RWPE2 (cell line): ENCODE measurements around the gene SCUBE2.

ENCODE experiments used
- ATAC-seq: fragments of 200-7000 bp; cut with Tn5 transposase; 3 replicates; pipeline ENCODE4 v1.9.1; 2021; ENCODE audit warnings: low read depth
- DNase-seq: peaks from one replicate; pipeline ENCODE4 v3.0.0-alpha.2; 2020; ENCODE audit warnings: low spot score
- H3K27ac ChIP-seq: fragments of 450-650 bp; 2 replicates; pipeline ENCODE4 v1.5.1; 2017; ENCODE audit warnings: mild to moderate bottlenecking; ENCODE audit not compliant: poor library complexity, severe bottlenecking
- H3K27me3 ChIP-seq: fragments of 250-450 bp; sonication (Bioruptor Pico); 2 replicates; pipeline ENCODE4 v1.5.1; 2021; ENCODE audit warnings: mild to moderate bottlenecking, moderate library complexity; ENCODE audit not compliant: insufficient read depth, poor library complexity, severe bottlenecking
- H3K36me3 ChIP-seq: fragments of 250-450 bp; sonication (Bioruptor Pico); 2 replicates; pipeline ENCODE4 v1.5.1; 2020; ENCODE audit warnings: low read depth, mild to moderate bottlenecking, moderate library complexity
- H3K4me1 ChIP-seq: fragments of 250-450 bp; sonication (Bioruptor Pico); 2 replicates; pipeline ENCODE4 v1.5.1; 2021; ENCODE audit warnings: mild to moderate bottlenecking, moderate library complexity; ENCODE audit not compliant: insufficient read depth, poor library complexity, severe bottlenecking
- H3K4me3 ChIP-seq: fragments of 250-450 bp; sonication (Bioruptor Pico); 2 replicates; pipeline ENCODE4 v1.5.1; 2021; ENCODE audit warnings: mild to moderate bottlenecking, moderate library complexity; ENCODE audit not compliant: severe bottlenecking
- H3K9me3 ChIP-seq: fragments of 250-450 bp; sonication (Bioruptor Pico); 2 replicates; pipeline ENCODE4 v1.5.1; 2021; ENCODE audit warnings: mild to moderate bottlenecking, moderate library complexity; ENCODE audit not compliant: severe bottlenecking
- TF ChIP-seq, protein P1 (sequence below): fragments of 450-650 bp; IDR thresholded peaks from one replicate; pipeline ENCODE4 v1.5.1; 2017; ENCODE audit warnings: mild to moderate bottlenecking, moderate library complexity; ENCODE audit not compliant: poor library complexity, severe bottlenecking

Gene SCUBE2

DNA sequence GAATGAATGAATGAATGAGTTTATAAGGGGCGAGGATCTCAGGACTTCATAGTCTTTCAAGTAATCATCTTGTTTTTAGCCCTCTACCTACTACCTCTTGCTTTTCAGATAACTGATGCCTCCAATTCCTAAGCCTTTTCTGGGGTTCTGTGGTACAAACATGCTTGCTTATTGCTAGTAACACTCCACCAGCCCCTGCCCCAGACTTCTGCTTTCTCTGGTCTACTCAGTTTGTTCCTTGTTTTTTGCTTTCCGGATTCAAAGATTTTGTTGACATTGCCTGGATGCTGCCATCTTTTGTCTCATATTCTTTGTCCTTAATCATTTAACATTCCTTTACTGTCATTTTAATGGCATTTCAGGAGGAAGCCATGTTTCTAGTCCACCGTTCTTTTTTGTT is 118.3 kb downstream of the SCUBE2 start:
- DNase-seq (no peak), ATAC-seq (no peak)
- TF ChIP-seq, protein P1, sequence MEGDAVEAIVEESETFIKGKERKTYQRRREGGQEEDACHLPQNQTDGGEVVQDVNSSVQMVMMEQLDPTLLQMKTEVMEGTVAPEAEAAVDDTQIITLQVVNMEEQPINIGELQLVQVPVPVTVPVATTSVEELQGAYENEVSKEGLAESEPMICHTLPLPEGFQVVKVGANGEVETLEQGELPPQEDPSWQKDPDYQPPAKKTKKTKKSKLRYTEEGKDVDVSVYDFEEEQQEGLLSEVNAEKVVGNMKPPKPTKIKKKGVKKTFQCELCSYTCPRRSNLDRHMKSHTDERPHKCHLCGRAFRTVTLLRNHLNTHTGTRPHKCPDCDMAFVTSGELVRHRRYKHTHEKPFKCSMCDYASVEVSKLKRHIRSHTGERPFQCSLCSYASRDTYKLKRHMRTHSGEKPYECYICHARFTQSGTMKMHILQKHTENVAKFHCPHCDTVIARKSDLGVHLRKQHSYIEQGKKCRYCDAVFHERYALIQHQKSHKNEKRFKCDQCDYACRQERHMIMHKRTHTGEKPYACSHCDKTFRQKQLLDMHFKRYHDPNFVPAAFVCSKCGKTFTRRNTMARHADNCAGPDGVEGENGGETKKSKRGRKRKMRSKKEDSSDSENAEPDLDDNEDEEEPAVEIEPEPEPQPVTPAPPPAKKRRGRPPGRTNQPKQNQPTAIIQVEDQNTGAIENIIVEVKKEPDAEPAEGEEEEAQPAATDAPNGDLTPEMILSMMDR: no peak
- Histone ChIP-seq H3K4me3 (no peak overlapping the region), H3K9me3 (no peaks in the 10 kb centered on the region), H3K36me3 (peaks cover 9% of the 10 kb centered on the region), H3K27me3 (no peaks in the 10 kb centered on the region), H3K4me1 (no peaks in the 10 kb centered on the region), H3K27ac (no peak overlapping the region)

DNA sequence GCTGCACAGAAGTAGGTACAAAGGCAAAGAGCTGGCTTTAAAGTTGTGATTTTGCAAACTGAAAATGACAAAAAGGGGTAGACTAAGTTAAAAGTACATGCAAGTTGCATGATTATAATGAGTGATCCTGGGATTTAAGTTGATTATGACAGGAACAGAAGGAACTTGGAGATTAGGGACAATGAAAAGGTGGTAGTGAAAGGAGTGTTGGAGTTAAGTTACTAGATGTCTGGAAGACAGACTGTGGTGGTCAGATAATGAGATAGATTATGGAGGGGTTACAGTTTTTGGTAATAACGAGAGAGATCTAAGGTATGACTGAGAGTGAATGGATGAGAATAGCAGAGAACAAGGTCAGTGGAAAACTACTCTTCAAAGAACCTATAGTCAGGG is 119.5 kb downstream of the SCUBE2 start:
- Histone ChIP-seq H3K36me3 (peaks cover 9% of the 10 kb centered on the region), H3K9me3 (no peaks in the 10 kb centered on the region), H3K27ac (no peak overlapping the region), H3K4me1 (no peaks in the 10 kb centered on the region), H3K27me3 (no peaks in the 10 kb centered on the region), H3K4me3 (no peak overlapping the region)
- TF ChIP-seq, protein P1: no peak
- DNase-seq (no peak), ATAC-seq (no peak)

DNA sequence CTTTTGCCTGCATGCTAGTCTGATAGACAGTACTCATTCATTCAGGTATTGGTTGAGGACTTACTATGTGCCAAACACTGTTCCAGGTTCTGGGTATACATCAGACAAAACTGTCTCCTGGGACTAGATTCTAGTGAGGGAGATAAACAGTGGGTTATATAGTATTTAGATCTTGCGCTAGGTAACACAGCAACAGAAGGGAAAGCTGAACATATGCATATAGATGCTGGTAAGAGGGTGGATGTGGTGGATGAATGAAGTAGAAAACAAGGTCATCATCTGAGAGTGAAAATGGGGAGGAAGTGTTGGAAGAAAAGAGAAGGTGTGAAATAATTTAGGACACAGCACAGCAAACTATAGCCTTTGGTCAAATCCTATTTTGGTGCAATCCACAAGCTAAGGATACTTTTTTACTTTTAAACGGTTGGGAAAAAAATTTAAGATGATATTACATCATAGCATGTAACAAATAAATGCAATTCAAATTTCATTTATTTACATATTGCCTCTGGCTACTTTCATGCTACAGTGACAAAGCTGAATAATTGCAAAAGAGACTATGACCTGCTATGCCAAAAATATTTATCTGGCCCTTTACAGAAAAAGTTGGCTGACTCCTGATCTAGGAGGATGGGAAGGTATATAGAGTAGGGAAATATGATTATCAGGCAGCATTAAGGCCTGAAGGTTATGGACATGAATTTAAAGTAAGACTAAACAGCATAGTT is 120.0 kb downstream of the SCUBE2 start:
- no peak for DNase-seq
- no peaks in the 10 kb centered on the region for H3K27me3 ChIP-seq
- ATAC-seq: no peak
- H3K4me3 ChIP-seq: no peak overlapping the region
- no peaks in the 10 kb centered on the region for H3K4me1 ChIP-seq
- H3K27ac ChIP-seq: no peak overlapping the region
- no peaks in the 10 kb centered on the region for H3K9me3 ChIP-seq
- TF ChIP-seq, protein P1: no peak
- H3K36me3 ChIP-seq: peaks cover 9% of the 10 kb centered on the region
